ENCODE measurements around the gene SELE.

SELE gene, protein sequence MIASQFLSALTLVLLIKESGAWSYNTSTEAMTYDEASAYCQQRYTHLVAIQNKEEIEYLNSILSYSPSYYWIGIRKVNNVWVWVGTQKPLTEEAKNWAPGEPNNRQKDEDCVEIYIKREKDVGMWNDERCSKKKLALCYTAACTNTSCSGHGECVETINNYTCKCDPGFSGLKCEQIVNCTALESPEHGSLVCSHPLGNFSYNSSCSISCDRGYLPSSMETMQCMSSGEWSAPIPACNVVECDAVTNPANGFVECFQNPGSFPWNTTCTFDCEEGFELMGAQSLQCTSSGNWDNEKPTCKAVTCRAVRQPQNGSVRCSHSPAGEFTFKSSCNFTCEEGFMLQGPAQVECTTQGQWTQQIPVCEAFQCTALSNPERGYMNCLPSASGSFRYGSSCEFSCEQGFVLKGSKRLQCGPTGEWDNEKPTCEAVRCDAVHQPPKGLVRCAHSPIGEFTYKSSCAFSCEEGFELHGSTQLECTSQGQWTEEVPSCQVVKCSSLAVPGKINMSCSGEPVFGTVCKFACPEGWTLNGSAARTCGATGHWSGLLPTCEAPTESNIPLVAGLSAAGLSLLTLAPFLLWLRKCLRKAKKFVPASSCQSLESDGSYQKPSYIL
- long read RNA-seq, result 0 reads

DNA sequence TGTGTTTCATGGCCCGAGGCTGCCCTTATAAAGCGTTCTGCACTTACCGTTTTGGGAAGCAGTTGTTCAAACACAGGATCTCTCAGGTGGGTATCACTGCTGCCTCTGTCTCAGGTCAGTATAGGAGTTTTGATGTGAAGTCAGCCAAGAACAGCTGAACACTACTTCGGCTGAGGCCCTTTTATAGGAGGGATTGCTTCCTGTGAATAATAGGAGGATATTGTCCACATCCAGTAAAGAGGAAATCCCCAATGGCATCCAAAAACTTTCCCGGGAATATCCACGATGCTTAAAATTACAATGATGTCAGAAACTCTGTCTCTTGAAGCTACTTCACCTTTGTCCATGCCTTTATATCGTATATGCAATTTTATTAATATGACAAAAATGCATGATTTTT, at the start of gene SELE:
SELE (minus strand) TSS at position 156 of the 400 bp plus-strand sequence. CDS start 467 bp downstream, outside the sequence.
- TF ChIP-seq SPI1 (IDR thresholded peaks at IDR 0.05; ENCODE audit: borderline replicate concordance, low read depth) (no peak), GABPA (IDR thresholded peaks at IDR 0.05; ENCODE audit: low read depth) (no peak), POLR2AphosphoS5 (IDR thresholded peaks at IDR 0.05; ENCODE audit: low read depth) (no peak)
- TF ChIP-seq, protein P1, sequence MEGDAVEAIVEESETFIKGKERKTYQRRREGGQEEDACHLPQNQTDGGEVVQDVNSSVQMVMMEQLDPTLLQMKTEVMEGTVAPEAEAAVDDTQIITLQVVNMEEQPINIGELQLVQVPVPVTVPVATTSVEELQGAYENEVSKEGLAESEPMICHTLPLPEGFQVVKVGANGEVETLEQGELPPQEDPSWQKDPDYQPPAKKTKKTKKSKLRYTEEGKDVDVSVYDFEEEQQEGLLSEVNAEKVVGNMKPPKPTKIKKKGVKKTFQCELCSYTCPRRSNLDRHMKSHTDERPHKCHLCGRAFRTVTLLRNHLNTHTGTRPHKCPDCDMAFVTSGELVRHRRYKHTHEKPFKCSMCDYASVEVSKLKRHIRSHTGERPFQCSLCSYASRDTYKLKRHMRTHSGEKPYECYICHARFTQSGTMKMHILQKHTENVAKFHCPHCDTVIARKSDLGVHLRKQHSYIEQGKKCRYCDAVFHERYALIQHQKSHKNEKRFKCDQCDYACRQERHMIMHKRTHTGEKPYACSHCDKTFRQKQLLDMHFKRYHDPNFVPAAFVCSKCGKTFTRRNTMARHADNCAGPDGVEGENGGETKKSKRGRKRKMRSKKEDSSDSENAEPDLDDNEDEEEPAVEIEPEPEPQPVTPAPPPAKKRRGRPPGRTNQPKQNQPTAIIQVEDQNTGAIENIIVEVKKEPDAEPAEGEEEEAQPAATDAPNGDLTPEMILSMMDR (IDR thresholded peaks at IDR 0.05; ENCODE audit: insufficient read depth, low read length), result no peak
- TF ChIP-seq, protein P2, sequence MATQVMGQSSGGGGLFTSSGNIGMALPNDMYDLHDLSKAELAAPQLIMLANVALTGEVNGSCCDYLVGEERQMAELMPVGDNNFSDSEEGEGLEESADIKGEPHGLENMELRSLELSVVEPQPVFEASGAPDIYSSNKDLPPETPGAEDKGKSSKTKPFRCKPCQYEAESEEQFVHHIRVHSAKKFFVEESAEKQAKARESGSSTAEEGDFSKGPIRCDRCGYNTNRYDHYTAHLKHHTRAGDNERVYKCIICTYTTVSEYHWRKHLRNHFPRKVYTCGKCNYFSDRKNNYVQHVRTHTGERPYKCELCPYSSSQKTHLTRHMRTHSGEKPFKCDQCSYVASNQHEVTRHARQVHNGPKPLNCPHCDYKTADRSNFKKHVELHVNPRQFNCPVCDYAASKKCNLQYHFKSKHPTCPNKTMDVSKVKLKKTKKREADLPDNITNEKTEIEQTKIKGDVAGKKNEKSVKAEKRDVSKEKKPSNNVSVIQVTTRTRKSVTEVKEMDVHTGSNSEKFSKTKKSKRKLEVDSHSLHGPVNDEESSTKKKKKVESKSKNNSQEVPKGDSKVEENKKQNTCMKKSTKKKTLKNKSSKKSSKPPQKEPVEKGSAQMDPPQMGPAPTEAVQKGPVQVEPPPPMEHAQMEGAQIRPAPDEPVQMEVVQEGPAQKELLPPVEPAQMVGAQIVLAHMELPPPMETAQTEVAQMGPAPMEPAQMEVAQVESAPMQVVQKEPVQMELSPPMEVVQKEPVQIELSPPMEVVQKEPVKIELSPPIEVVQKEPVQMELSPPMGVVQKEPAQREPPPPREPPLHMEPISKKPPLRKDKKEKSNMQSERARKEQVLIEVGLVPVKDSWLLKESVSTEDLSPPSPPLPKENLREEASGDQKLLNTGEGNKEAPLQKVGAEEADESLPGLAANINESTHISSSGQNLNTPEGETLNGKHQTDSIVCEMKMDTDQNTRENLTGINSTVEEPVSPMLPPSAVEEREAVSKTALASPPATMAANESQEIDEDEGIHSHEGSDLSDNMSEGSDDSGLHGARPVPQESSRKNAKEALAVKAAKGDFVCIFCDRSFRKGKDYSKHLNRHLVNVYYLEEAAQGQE (IDR thresholded peaks at IDR 0.05; ENCODE audit: insufficient replicate concordance, low read depth), result no peak
- no peak within 1 kb of the TSS for H3K4me3 ChIP-seq (replicated peaks; ENCODE audit: insufficient read depth, low read length)
- no peak for DNase-seq (ENCODE audit: low read depth in 1 of 2, low spot score in 1 of 2)

DNA sequence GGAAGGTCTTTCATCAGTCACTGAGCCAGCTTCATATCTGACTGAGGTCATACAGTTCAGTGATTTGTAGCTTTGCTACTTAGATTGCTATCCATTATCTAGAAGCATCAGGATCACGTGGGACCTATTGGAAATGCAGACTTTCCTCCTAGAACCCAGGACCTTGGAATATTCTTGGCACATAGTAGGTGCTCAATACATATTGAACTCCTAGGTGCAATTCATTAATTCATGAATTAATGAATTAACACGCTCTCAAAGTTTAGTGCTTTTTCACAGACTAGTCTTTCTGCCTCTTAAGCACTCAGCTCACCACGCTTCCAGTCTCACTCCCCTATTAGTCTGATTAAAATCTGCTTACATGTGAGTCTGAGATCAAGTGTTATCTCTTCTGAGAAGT, 48.7 kb upstream of the SELE start:
- no peak overlapping the region for H3K27ac ChIP-seq (replicated peaks)
- TF ChIP-seq, protein P2 (IDR thresholded peaks at IDR 0.05; ENCODE audit: insufficient replicate concordance, low read depth), result no peak
- TF ChIP-seq SPI1 (IDR thresholded peaks at IDR 0.05; ENCODE audit: borderline replicate concordance, low read depth) (no peak), POLR2AphosphoS5 (IDR thresholded peaks at IDR 0.05; ENCODE audit: low read depth) (no peak), GABPA (IDR thresholded peaks at IDR 0.05; ENCODE audit: low read depth) (no peak)
- TF ChIP-seq, protein P1 (IDR thresholded peaks at IDR 0.05; ENCODE audit: insufficient read depth, low read length), result no peak
- peaks cover 10% of the 10 kb centered on the region for H3K27me3 ChIP-seq (ENCODE audit: insufficient read depth, poor library complexity, severe bottlenecking)
- H3K4me3 ChIP-seq (replicated peaks; ENCODE audit: insufficient read depth, low read length), result no peak overlapping the region
- DNase-seq (ENCODE audit: low read depth in 1 of 2, low spot score in 1 of 2), result no peak

More for the DNA sequence above, at the start of gene SELE:
- Histone ChIP-seq H3K27ac (replicated peaks) (no peak within 1 kb of the TSS), H3K27me3 (ENCODE audit: insufficient read depth, poor library complexity, severe bottlenecking) (no peaks in the 10 kb centered on the region)

DNA sequence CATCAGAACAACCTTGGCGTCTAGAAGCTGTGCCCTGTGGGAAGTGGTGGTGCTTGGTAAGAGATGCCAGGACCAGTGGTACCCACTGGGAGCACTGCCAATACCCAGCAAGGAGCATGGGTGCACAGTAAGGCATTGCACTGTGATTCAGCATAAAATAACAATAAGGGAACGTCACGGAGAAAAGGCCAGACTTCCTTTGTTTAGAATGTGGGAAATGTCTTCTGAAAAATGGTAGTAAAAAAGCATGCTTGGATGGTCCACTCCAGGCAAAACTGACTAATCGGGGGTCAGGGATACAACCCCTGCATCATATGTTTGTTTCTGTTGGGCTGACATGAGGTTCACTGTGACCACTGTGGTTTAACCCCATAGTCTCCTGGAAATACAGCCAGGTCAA, 46.1 kb upstream of the SELE start:
- Histone ChIP-seq H3K4me3 (replicated peaks; ENCODE audit: insufficient read depth, low read length) (no peak overlapping the region), H3K27me3 (ENCODE audit: insufficient read depth, poor library complexity, severe bottlenecking) (no peaks in the 10 kb centered on the region), H3K27ac (replicated peaks) (no peak overlapping the region)
- no peak for TF ChIP-seq GABPA (IDR thresholded peaks at IDR 0.05; ENCODE audit: low read depth)
- TF ChIP-seq, protein P1 (IDR thresholded peaks at IDR 0.05; ENCODE audit: insufficient read depth, low read length), result no peak
- TF ChIP-seq, protein P2 (IDR thresholded peaks at IDR 0.05; ENCODE audit: insufficient replicate concordance, low read depth), result no peak
- TF ChIP-seq POLR2AphosphoS5 (IDR thresholded peaks at IDR 0.05; ENCODE audit: low read depth), result no peak
- no peak for TF ChIP-seq SPI1 (IDR thresholded peaks at IDR 0.05; ENCODE audit: borderline replicate concordance, low read depth)
- DNase-seq (ENCODE audit: low read depth in 1 of 2, low spot score in 1 of 2), result no peak
